Right cardiac atrium (tissue), 5 donors: ENCODE measurements around the gene PIK3CD. TPM values are rescaled to one million over a fixed set of nuclear protein-coding genes. Genes with fewer than 3 reads are reported as not detected.
A peak's percentile ranks its signal among the peaks of the same experiment; 100 is the strongest.

ENCODE experiments used
- ATAC-seq, 2 donors: fragments of 200-7000 bp; cut with Tn5 transposase; one replicate each; pipeline versions ENCODE4 v1.8.0 to v1.9.1; 2020; ENCODE audit warnings: moderate library complexity in 2 of 2, mild to moderate bottlenecking in 1 of 2
- DNase-seq, 3 donors: peaks; one replicate each; pipeline ENCODE4 v3.0.0-alpha.2; 2020
- H3K27ac ChIP-seq: one replicate; pipeline ENCODE4 v1.5.1; 2013; ENCODE audit warnings: mild to moderate bottlenecking, low read length, control low read depth, moderate library complexity
- H3K27me3 ChIP-seq: one replicate; pipeline ENCODE4 v1.6.1; 2013; ENCODE audit not compliant: control insufficient read depth, insufficient read depth
- H3K4me1 ChIP-seq: one replicate; pipeline ENCODE4 v1.6.1; 2013; ENCODE audit warnings: low read length; ENCODE audit not compliant: control insufficient read depth, insufficient read depth
- H3K4me3 ChIP-seq: one replicate; pipeline ENCODE4 v1.5.1; 2013; ENCODE audit warnings: low read length, control low read depth
- H3K9me3 ChIP-seq: one replicate; pipeline ENCODE4 v1.6.1; 2013; ENCODE audit warnings: low read length; ENCODE audit not compliant: control insufficient read depth
- WGBS: extraction: QIAGEN DNeasy Blood & Tissue Kit; methylation state at CpG from one replicate; pipeline ENCODE4 v1.1.7; 2013; 5-methylcytosine and 5-hydroxymethylcytosine counted together
- intact Hi-C, 4 donors: fragments of 100-400 bp; cut with DNase I; formaldehyde crosslinking; loops; one replicate each; pipeline versions ENCODE4 v1.11.0 to v1.14.0; 2022 to 2023
- polyA plus RNA-seq: library from polyadenylated mRNA; stranded (reverse); fragments of 200-250 nt; gene quantifications from one replicate; pipeline ENCODE4 v1.2.3, GENCODE V29; 2013
- total RNA-seq, 4 donors: library from RNA; stranded (reverse); fragmentation: NEBNext Ultra II Directional; extraction: Animal tissue kit (Norgen Biotek cat#: 25700); gene quantifications; one replicate each; pipeline ENCODE4 v1.2.1, GENCODE V29; 2021
- donor health status: healthy with polysubstance abuse.
- donor health status: DM: no; HTN: yes; CAD: no.
- donor health status: DM: no; HTN: no; CAD: no.
- donor health status: DM: no; HTN: yes; CAD: no; lungs with severe emphysema.
- donor health status: DM: yes; HTN: yes; CAD: no.

PIK3CD gene
- total and polyA plus RNA-seq, 5 donors = 3.0 to 5.9 (median 4.5) TPM

- peak in 1 of 2 donors; percentile 2 for ATAC-seq
- Histone ChIP-seq H3K4me3 (no peak overlapping the region), H3K4me1 (no peaks in the 10 kb centered on the region), H3K9me3 (no peaks in the 10 kb centered on the region), H3K27ac (no peak overlapping the region), H3K27me3 (no peaks in the 10 kb centered on the region)
- WGBS = 91% methylated on average over 34 of the region's 34 CpGs
- intact Hi-C loops = loop anchor here in 1 of 4 donors (5.0 kb wide), 1 partner anchor 146 kb away; no protein-coding TSS in a partner anchor
- peak in 1 of 3 donors; percentile 59 for DNase-seq
Observed at GRCh38 chr1:9720785-9721605, 69.5 kb downstream of the PIK3CD start.

GRCh38 chr1:9721606-9722377, 70.3 kb downstream of the PIK3CD start:
- intact Hi-C loops = loop anchor here in 1 of 4 donors (5.0 kb wide), 1 partner anchor 146 kb away; no protein-coding TSS in a partner anchor
- Histone ChIP-seq H3K4me1 (no peaks in the 10 kb centered on the region), H3K27me3 (no peaks in the 10 kb centered on the region), H3K27ac (no peak overlapping the region), H3K9me3 (no peaks in the 10 kb centered on the region), H3K4me3 (no peak overlapping the region)
- 63% methylated on average over 29 of the region's 29 CpGs for WGBS
- ATAC-seq = peak in 1 of 2 donors; percentile 14
- DNase-seq = peak in 2 of 3 donors; percentile 73 to 79

GRCh38 chr1:9722378-9722749, 70.8 kb downstream of the PIK3CD start:
- intact Hi-C loops = loop anchor here in 1 of 4 donors (5.0 kb wide), 1 partner anchor 145 kb away; no protein-coding TSS in a partner anchor
- Histone ChIP-seq H3K4me1 (no peaks in the 10 kb centered on the region), H3K4me3 (no peak overlapping the region), H3K9me3 (no peaks in the 10 kb centered on the region), H3K27me3 (no peaks in the 10 kb centered on the region), H3K27ac (no peak overlapping the region)
- peak in 1 of 3 donors; percentile 27 for DNase-seq
- WGBS = 98% methylated on average over 10 of the region's 10 CpGs
- ATAC-seq = no peak

- no peak for ATAC-seq
- no peak overlapping the region for H3K4me3 ChIP-seq
- no peaks in the 10 kb centered on the region for H3K4me1 ChIP-seq
- no peaks in the 10 kb centered on the region for H3K27me3 ChIP-seq
- H3K27ac ChIP-seq = no peak overlapping the region
- peak in 1 of 3 donors; percentile 39 for DNase-seq
- intact Hi-C loops = loop anchor here in 1 of 4 donors (5.0 kb wide), 1 partner anchor 144 kb away; no protein-coding TSS in a partner anchor
- H3K9me3 ChIP-seq = no peaks in the 10 kb centered on the region
- WGBS = 99% methylated on average over 14 of the region's 14 CpGs
Observed at GRCh38 chr1:9723068-9723805, 71.7 kb downstream of the PIK3CD start.

- DNase-seq = peak in 1 of 3 donors; percentile 21
- ATAC-seq = no peak
- no peaks in the 10 kb centered on the region for H3K4me1 ChIP-seq
- no peak overlapping the region for H3K27ac ChIP-seq
- WGBS = over 99% methylated on average over 6 of the region's 6 CpGs
- intact Hi-C loops = loop anchor here in 1 of 4 donors (5.0 kb wide), 1 partner anchor 143 kb away; no protein-coding TSS in a partner anchor
- H3K9me3 ChIP-seq = no peaks in the 10 kb centered on the region
- no peaks in the 10 kb centered on the region for H3K27me3 ChIP-seq
- no peak overlapping the region for H3K4me3 ChIP-seq
Observed at GRCh38 chr1:9723926-9724325, 72.4 kb downstream of the PIK3CD start.

GRCh38 chr1:9724706-9725476, 73.4 kb downstream of the PIK3CD start:
- Histone ChIP-seq H3K27me3 (no peaks in the 10 kb centered on the region), H3K4me3 (no peak overlapping the region), H3K27ac (no peak overlapping the region), H3K4me1 (no peaks in the 10 kb centered on the region), H3K9me3 (no peaks in the 10 kb centered on the region)
- intact Hi-C loops = loop anchor here in 1 of 4 donors (5.0 kb wide), 1 partner anchor 142 kb away; no protein-coding TSS in a partner anchor
- ATAC-seq (peak; percentile 41 to 54), DNase-seq (peak; percentile 46 to 75 (median 75))
- 73% methylated on average over 24 of the region's 24 CpGs for WGBS

- no peak for ATAC-seq
- no peak overlapping the region for H3K4me3 ChIP-seq
- peak in 1 of 3 donors; percentile 34 for DNase-seq
- H3K27ac ChIP-seq = no peak overlapping the region
- intact Hi-C loops = no loop called here
- WGBS = 95% methylated on average over 6 of the region's 6 CpGs
- no peaks in the 10 kb centered on the region for H3K9me3 ChIP-seq
- no peaks in the 10 kb centered on the region for H3K4me1 ChIP-seq
- no peaks in the 10 kb centered on the region for H3K27me3 ChIP-seq
Observed at GRCh38 chr1:9726406-9726805, 74.9 kb downstream of the PIK3CD start.

- Histone ChIP-seq H3K27ac (no peak overlapping the region), H3K4me1 (no peaks in the 10 kb centered on the region), H3K27me3 (no peaks in the 10 kb centered on the region), H3K4me3 (no peak overlapping the region), H3K9me3 (no peaks in the 10 kb centered on the region)
- DNase-seq (peak in 2 of 3 donors; percentile 49 to 59), ATAC-seq (no peak)
- 73% methylated on average over 25 of the region's 25 CpGs for WGBS
- intact Hi-C loops = no loop called here
Observed at GRCh38 chr1:9726905-9727595, 75.5 kb downstream of the PIK3CD start.

- H3K27me3 ChIP-seq = no peaks in the 10 kb centered on the region
- no peaks in the 10 kb centered on the region for H3K9me3 ChIP-seq
- H3K4me1 ChIP-seq = no peaks in the 10 kb centered on the region
- intact Hi-C loops = no loop called here
- DNase-seq (peak in 1 of 3 donors; percentile 55), ATAC-seq (no peak)
- H3K4me3 ChIP-seq = no peak overlapping the region
- H3K27ac ChIP-seq = no peak overlapping the region
- 89% methylated on average over 33 of the region's 33 CpGs for WGBS
Observed at GRCh38 chr1:9728451-9729295, 77.1 kb downstream of the PIK3CD start.
